GM19043 (cell line): ENCODE measurements around the gene ASCC2.
"Not testable (repeated sequence)": the region's sequence is repeated elsewhere in the genome, so short reads cannot be mapped to it uniquely, and the experiment has no call there.

Experiments used
- ATAC-seq: cut with Tn5 transposase; IDR thresholded peaks from one replicate; pipeline ENCODE4 v1.9.1; 2021; ENCODE audit warnings: low read depth; ENCODE audit not compliant: unreplicated experiment

The ASCC2 gene

DNA sequence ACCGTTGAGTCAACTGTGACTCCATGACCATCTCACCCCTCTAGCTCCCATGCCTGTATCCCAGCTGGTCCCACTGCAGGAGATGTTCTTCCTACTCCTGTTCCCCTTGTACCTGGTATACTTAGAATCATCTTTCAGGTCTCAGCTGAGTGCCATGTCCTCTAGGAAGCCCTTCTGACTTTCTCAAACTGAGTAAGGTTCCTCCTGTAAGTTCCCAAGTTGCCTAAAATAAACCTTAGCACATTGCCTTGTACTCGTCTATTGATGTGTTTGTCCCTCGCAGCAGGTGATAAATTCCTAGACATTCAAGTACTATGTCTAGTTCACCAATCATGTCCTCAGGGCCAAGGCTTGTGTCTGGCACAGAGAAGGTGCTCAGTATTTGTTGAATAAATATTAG, 18.4 kb upstream of the ASCC2 start:
- no peak for ATAC-seq

DNA sequence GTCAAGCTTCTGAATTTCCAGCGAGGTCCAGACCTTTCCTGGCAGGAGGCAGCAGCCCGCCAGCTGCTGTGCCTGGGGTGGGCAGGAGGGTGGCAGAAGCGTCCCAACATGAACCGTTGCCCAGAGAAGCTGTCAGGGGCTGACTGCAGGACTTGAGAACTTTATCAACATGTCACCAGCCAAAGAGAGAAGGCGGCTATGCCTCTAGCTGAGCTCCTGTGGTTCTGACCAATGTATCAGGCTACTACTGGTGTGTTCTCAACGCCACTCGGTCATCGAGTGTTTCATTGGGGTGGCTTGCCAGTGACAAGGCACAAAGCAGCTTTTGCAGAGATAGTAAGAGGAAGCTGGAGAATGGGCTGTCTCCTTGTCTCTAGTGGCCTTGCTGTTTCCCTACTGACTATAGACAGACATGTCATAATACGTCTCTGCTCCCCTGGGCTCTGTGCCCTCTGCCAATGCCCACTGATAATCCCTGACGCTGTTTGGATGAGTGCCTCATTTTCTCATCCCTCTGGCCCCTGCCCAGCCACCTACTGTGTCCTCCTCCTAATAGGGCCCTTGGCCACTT, 17.6 kb upstream of the ASCC2 start:
- ATAC-seq = no peak

DNA sequence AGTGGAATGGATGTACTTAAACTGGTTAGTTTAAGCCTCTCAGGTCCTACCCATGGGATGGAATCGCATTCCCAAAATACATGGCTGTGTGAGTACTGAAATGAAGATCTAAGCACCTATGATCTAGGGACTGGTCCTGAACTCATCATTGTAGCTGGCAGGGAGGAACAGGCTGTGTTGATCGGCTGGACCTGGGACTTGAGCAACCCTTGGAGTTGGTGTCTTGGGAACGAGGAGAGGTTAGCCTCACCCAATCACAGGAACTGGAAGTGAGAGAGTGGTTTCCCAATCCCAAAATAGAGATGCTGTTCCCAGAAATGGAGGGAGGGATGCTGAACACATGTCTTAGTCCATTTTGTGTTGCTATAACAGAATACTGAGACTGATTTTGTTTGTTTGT, 16.4 kb upstream of the ASCC2 start:
- ATAC-seq = no peak

DNA sequence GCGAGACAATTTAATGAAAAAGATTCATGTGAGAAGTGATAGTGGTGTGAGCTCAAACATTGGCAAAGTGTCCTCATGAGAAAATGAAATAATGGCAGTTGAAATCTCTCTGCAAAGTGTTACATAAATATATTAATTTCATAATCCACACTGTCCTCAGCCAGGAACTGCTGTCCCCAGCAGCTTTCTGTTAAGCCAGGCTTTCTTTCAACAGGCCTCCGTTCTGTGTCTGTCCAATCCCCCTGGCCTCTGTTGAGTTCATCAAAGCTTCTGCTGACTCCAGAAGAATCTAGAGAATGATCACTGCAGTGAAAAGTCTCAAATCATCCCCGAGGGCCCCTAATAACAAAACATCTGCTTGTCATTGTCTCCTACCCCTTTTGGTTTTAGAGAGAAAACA, 10.0 kb upstream of the ASCC2 start:
- no peak for ATAC-seq

DNA sequence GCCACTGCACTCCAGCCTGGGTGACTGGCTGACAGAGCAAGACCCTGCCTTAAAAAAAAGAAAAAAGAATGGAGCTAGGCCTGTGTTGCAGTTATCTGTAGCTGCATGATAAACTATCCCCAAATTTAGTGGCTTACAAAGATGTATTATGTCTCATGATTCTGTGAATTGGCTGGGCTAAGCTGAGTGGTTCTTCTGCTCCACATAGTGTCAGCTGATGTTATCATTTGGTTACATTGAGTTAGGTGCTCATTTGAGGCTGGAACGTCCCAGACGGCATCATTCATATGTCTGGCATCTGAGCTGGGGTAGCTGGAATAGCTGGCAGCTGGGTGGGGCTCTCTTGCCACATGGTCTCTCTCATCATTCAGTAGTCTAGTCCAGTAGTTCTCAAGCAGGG, 8.2 kb upstream of the ASCC2 start:
- ATAC-seq = no peak

DNA sequence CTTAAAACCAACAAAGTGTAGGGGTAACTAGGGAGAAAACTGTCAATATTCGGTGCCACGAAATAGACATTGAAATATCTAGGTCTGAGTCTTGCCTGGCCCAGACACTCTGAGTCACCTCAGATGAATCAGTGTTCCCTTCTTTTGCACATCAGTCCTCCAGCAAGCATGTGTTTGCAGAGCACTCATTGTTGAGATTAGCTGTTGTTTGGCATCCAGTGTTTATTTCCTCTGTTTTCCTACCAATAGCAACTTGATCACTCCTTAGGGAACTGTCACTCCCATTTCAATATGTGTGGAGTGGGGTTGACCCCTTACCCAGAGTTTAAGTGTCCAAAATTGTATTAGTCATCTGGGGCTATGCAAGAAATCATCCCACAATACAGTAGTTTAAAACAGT, 4.7 kb upstream of the ASCC2 start:
- no peak for ATAC-seq

DNA sequence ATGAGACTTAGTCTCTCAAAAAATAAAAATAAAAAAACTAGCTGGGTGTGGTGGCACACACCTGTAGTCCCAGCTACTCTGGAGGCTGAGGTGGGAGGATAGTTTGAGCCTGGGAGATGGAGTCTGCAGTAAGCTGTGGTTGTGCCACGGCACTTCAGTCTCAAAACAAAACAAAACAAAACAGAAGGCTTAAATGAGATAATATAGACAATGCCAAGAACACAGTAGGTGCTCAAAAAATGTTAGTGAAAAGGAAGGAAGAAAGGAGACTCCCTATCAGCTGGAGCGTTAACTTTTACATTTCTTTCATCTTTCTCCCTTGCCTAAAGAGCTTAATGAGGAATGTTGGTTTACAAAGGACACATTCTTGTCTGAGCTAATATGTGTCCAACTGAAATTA, 4.1 kb upstream of the ASCC2 start:
- no peak for ATAC-seq

DNA sequence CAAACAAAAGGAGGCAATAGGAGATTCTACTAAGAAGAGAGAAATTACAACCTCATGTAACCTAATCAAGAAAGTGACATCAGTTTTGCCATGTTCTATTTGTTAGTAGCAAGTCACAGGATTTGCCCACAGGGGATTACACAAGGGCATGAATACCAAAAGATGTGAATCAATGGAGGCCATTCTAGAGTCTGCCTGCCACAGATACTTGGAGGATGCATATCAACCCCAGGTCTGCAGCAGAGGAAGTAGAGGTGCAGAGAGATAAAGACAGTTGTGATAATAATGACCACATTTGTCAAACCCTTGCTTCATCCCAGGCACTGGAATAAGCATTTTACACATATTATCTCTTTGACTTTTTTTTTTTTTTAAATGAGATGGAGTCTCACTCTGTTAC, 2.4 kb upstream of the ASCC2 start:
- no peak for ATAC-seq

DNA sequence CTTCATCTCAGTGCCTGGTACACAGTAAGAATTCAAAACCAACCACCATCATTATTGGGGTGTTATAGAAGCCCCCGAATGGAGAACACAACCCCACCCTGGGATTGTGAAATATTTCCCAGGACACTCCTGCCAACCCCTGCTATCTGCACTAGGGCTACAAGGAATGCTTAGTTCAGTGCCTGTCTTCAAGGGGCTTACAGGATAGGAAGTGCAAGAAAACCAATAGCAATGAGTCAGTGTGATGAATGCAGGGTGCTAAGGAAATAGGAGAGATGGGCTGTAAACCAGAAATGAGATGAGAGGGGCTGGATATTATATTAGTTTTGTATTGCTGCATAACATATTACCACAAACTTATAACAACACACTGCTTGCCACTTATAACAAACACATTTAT, 965 bp upstream of the ASCC2 start:
- ATAC-seq = no peak

DNA sequence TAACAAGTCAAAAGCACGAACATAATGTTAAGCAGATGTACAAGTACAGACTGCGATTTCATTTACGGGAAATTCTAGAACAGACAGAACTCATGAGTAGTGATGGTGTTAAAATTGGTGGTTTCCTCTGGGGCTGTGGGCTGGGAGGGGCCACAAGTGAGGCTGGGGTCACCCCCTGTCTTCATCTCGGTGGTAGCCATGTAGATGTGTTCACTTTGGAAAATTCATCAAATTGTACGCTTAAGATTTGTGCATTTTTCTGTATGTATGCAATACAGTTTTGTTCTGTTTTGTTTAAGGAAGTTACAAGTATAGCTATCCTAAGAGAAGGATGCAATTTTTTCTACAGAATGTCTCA, 504 bp upstream of the ASCC2 start:
- ATAC-seq = no peak

DNA sequence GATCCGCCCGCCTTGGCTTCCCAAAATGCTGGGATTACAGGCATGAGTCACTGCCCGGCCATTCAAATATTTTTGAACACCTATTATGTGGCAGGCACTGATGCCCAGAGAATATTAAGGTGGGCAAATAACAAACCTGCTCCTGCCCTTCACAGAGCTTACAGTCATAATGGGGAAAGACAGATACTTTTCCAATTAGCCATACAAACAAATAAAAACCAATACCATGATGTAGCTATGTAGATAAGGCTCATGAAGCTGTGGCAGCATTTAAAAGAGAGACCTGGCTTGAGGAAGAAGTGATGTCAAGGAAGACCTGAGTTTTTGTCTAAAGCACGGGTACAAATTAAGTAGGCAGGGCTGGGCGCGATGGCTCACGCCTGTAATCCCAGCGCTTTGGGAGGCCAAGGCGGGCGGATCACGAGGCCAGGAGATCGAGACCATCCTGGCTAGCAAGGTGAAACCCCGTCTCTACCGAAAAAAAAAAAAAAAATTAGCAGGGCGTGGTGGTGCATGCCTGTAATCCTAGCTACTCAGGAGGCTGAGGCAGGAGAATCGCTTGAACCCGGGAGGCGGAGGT, 1.2 kb downstream of the ASCC2 start:
- not testable (repeated sequence) for ATAC-seq

DNA sequence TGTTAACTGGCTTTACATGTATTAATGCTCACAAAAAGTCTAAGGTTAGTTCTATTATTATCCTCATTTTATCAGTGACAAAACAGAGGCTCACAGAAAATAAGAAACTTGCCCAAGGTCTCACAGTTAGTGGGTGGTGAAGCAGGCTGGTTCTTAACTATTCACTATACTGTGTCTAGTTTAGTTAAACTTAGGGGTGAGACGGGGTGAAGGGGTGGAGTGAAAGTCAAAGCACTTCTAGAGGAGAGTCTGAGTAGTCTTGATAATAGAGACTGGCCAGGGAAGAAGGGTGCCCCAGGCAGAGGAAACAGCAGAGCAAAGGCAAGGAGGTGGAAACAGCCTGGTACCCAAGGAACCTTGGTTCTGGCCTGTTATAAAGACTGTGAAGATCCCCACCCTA, 4.0 kb downstream of the ASCC2 start:
- no peak for ATAC-seq

DNA sequence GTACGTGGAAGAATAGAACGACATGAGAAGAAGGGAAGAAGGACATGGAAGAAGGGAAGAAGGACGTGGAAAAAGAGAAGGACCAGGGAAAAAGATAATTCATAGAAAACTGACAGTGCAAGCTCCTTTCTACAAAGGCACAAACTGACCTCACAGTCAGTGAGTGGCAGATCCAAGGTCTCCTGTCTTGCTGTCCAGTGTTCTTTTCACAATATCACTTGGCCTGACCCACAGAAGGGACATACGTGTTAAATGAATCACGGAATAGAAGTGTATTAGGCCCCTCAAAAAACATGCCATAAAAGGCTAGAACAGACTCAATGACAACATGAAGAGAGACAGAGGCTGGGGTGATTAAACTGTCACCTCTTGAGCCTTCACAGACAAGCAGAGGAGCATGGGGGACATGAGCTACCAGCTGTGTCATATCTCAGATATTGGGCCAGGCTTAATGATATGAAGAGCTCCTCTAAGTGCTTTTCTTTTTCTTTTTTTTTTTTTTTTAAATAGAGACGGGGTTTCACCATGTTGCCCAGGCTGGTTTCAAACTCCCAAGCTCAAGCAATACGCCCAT, 4.6 kb downstream of the ASCC2 start:
- ATAC-seq = no peak

DNA sequence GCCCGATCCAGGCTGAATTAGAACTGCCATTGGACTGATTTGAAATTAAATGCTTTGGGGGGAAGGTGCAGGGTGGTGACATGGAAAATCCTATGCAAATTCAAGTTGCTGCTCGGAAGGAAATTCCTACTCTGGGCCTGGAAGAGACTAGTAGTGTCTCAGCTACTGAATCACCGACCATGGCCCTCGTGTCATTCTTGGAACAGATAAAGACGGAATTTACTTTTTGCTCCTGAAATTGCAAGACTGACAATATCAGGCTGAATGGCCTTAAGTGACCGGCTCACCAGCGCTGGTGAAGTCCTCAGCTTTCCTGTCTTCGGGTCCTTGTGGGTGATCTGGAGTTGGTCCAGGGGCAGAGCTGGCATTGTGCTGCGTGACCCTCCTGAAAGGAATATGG, 6.1 kb downstream of the ASCC2 start:
- ATAC-seq = no peak

DNA sequence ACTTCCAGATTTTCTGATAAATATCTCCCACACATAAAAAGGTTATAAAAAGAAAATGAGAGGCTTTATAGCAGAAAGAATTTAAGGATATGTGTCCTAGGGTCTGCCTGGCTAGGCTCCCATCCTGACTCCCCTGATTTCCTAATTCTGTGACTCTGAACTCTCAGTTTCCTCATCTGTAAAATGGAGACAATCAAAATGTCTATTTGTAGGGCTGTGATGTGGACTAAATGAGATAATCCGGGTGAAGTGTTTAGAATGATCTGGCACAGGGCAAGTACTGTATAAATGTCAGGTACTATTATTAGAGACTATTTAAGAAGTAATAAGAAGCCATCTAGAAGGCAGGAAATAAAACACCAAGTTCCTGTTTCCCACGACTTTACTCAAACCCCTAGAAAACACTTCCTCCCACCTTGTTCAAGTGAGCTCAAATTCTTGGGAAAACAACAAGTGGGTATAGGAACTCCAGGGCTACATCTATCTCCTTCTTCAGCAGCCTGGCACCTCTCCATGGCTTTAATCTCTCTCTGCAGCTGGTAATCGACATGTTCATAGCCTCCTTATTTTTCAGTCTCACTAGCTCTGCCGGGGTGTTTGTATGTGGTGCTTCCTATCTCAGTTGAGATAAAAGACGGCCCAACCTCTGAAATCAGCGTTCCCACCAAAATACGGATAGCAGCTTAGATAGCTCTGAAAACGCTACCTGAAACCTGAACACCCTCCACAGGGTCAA, 6.7 kb downstream of the ASCC2 start:
- no peak for ATAC-seq

DNA sequence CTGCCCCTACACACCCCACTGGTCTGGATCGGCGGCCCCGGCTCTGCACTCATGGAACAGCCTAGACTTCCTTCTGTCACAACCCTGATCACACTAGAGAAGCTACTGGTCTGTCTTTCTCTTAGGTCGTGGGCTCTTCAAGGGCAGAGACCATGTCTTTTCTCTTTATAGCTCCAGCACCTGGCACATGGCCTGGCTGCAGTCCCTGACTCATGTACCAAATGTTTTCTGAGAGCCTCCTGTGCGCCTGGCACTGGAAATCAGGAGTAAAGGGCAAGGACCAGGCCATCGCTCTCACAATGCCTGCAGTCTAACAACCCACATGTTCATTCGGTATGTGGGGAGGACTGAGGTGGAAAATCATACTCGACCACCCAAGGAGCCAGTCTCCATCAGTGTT, 7.5 kb downstream of the ASCC2 start:
- ATAC-seq = no peak

DNA sequence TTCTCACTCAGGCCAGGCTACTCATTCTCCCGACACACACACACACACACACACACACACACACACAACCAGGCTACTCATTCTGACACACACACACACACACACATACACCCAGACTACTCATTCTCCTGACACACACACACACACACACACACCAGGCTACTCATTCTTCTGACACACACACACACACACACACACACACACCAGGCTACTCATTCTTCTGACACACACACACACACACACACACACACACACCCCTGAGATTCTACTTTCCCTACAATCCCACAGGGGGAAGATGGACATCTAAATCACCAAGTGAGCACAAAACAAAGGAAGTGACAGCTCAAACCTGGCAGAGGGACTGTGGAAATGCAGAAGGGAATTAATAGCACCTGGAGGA, 10.3 kb downstream of the ASCC2 start:
- not testable (repeated sequence) for ATAC-seq

DNA sequence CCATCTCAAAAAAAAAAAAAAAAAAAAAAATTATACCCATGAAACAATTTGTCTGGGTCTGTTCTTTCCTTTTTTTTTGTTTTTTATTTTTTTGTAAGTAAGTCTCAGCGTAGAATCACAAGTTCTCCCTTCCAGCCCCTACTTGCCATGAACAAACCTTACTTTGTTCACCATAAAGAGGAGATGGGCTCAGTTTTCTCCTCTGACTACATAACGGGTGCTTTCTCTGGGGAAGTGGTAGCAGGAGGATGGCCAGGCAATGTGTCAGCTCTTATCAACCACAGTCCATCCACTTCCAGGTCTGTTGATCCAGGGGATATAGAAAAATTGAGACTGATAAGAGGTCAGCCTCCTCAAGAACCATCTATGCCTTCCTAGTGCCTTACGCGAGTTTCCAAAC, 11.0 kb downstream of the ASCC2 start:
- ATAC-seq = no peak

DNA sequence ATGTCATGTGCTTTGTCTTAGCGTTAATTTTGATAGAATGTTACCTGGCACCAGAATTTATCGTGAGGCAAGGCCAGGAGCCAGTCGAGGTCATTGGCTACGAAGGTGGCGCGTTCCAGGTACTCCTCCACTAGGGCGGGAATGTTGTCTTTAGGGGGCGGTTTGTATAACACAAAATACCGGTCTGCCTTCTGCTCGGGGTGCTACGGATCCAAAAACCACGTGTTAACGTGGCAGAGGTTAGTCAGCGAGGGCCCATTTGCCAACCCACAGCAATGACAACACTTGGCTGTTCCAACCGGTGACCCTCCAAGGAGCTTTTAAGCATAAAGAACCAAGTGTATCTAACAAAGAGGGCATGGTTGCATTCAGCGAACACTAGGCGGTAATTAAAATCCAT, 12.5 kb downstream of the ASCC2 start:
- ATAC-seq = no peak

DNA sequence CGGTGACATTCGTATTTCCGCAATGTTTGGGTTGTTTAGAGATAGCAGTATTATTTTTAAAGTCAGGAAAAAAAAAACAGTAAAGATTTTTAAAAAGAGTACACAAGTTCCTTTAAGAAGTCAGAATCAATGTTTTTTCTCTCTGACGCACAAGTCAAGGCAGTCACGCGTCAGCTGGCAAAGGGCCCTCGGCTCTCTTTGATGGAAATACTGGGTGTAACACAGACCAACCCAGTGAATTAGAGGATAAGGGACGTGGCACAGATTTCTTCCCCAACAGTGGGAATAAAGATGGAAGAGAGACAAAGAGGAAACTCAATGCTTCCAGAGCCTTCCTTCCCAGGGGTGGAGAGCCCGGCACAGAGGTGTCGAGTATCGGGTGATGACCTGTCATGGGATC, 13.4 kb downstream of the ASCC2 start:
- no peak for ATAC-seq

DNA sequence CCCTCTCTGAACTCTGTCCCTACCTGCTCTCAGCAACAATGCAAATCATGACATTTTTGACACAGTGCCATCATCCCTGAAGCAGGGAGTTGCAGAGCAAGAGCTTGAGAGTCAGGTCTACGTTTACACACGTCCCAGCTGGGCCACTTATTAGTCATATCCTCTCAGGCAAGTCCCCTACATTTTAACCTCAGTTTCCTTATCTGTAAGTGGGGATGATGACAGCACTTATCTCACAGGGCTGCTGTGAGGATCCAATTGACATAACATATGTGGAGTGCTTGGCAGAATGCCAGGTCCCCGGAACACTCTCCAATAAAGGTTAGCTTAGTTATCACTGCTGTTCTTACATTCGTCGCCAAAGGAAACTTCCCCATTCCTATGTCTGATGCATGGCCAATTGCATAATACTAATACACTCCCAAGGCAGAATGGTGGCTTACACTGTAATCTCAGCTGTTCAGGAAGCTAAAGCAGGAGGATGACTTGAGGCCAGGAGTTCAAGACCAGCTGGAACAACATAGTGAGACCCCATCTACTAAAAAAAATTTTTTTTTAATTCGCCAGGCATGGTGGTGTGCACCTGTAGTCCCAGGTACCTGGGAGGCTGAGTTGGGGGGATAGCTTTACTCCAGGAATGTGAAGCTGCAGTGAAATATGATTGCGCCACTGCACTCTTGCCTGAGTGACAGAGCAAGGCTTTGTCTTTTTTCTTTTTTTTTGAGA, 16.6 kb downstream of the ASCC2 start:
- ATAC-seq = no peak

DNA sequence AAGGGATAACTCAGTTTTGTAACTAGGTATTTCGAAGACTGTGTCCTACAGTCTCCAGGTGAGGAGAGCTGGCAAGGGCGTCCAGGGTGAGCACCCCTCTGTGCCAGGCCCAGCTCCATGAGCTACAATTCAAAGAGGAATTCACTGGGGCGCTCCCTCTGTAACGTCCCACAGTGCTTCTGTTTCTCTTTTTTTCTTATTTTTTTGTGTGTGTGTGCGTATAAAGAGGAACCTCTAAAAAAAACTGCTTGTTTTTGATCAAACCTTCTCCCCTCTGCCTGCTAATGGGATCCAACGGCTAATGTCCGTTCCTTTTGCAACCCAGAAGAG, 17.1 kb downstream of the ASCC2 start:
- no peak for ATAC-seq
